Stimulated activated CD4-positive, alpha-beta T cell treated with anti-CD3 and anti-CD28 coated beads, Interleukin-15, amount 100 ng/mL, for 48 hours (primary cell): ENCODE results near the gene DSCAM.

Experiments
- DNase-seq, 2 donors: peaks; one replicate each; pipeline ENCODE4 v3.0.0-alpha.2; 2020; ENCODE audit warnings: low read depth in 2 of 2

The DSCAM gene

DNA sequence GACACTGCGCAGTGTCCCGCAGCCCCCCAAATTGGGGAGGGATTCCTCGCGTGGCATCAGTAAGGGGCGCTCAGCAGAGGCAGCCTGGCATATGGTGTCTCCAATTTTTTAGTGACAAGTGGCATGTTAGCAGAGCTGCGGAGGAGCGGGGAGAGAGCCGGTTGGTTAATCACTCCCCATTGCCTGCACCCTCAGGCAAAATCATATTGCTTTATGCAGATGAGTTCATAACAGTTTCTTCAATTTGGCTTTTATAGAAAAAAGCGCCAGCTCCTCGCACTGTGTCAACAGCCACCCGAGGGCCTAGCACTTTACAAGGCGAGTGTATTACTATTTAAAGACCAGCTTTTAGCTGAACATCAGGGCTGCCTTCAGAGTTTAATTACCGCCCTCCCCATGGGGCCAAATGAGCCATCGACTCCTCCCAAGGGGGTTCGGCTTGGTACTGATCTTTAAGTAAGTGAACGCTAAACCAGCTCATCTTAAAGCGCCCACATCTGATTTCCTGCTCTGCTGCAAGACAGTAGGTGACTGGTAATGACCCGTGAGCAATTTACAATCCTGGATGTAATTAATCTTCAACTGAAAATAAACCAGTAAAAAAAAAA, 298.9 kb downstream of the DSCAM start:
- DNase-seq: no peak

DNA sequence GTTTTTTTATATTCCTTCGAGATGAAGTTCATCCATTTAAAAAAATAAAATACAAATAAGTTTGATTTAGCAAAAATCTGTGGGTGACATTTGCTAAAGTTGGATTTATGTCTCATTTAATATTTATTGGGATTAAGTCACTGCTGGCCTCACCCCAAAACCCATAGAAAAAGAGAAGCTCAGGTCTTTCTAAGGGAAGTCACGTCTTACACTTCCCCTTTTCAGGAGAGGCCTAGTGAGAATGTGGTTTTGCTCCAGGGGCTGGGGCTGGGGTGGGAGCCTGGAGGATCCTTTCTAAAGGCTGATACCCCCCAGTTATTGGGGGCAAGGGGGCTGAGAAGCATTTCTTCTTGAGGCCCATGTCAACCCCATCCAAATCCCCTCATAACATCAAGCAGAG, 300.3 kb downstream of the DSCAM start:
- no peak for DNase-seq

DNA sequence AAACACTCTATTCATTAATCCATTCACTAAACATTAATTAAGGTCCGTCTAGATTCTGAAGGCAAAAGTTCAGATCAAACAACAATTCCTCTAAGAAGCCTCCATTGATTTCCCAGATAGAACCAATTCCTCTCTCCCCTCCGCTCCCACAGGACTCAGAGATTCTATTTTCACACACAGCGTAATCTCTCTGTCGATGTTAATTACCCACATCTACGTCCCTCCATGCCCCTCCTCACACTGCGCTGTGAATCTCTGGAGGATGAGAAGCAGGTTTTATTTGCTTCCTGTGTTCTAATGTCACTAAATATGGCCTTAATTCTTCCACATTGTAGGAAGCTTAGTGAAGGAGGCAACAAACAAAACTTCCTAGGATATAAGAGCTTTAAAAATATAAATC, 306.7 kb downstream of the DSCAM start:
- no peak for DNase-seq

DNA sequence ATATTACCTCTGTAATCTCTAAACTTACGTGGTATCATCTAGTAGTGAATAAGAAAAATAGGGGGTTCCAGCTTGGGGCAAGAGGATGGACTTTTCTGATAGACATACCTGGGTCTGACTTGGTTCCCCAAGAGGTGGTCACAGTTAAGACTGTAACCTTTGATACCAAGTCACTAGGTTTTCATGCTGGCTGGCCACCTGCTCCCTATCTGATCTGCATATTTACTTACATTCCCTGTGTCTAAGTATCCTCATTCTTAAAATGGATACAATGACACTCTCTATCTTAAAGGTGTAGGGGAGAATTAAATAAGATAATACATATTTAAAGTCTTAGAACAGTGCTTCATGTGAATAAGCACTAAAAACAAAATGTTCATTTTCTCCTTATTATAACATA, 312.1 kb downstream of the DSCAM start:
- no peak for DNase-seq

DNA sequence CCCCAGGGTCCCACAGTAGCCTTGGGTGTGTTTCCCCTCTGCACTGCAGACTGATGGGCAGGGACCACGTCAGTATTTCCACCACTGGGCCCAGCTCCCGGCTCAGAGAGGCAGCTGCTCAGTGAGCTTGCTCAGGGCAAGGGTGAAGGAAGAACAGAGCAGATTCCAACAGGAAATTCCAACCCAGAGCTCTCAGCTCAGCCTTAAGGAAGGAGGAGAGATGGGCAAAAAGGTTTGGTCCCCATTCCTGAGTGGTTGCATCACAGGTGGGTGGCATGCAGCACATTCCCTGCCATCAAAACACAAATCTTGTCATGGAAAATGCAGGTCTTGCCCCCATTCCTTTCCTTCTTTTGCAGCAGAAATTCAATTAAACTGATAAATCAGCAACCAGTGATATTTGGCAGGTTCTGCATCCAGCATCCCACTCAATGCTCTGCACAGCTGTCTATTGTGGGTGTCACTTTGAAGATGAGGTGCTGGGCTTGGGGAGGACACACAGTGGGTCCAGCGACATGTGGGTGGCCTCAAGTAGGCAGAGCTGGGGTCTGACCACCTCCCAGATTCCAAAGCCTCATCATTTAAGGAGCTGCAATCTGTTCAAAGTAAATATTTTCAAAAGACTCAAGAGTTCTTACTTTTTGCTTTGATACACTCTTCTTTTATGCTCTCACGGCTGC, 315.4 kb downstream of the DSCAM start:
- no peak for DNase-seq

DNA sequence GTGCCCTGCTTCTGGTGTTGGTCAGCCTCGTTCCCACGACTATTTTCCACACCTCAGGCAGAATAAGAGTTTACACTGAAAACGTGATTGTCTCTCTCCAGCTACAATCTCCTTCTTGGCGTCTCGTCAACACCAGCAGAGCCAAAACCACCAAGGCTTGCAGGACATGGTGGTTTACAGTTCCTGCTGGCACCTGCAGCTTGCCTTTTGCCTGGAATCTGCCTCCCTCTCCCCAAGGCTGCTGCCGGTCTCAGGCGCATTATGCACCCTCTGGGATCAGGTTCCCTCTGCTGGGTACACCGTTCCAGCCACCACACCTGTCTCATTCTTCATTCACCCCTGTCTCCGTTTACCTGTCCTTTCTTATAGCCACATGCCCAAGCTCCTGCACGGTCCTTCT, 315.9 kb downstream of the DSCAM start:
- DNase-seq: no peak

DNA sequence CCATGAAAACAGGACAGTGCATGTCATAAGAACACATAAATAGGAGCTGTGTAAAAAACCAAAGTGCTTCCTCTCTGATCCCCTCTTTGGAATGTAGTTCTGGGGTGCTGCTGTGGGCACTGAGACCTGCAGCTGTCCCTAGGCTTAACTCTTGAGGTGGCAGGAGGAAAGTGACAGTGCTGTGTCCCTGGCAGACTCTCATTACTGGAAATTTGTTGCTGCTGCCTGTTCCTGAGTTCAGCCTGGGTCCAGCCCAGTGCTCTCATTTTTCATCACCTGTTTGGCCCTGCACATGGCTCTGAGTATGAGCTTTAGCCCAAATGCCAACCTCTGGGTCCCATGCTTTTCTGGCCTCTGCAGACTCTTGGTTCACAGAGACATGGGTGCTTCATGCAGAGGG, 329.3 kb downstream of the DSCAM start:
- DNase-seq: no peak

DNA sequence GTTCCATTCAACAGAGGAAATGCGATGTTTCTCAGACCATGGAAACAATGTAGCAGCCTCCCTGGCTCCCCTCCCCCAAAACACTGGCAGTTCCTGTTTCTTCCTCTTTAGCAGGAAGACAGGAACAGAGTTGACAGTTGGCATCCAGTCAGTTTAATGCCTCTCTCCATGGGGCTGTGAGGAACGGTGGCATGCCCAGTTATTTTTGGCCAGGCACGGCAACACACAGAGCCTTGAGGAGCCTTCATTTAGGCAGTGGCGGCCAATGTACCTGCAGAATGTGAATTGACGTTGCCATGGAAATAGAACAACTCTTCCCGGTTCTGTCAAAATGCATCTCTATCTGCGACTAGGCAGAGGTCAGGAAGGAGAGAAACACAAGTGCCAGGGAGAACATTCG, 330.6 kb downstream of the DSCAM start:
- no peak for DNase-seq

DNA sequence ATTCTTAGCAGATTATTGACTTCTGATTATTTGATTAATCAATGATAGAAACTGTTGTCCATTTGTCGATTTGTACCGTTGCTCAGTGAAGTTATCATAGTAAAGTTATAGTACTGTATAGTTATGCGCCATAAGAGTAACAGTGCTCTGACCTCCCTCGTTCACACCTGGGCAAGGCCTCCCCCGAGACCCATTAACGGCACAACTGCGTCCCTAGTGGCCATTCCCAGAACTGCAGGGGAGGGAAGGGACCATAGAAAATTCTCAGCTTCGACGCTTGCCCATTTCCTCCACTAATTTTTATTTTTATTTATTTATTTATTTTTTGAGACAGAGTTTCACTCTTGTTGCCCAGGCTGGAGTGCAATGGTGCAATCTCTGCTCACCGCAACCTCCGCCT, 334.4 kb downstream of the DSCAM start:
- DNase-seq: no peak

DNA sequence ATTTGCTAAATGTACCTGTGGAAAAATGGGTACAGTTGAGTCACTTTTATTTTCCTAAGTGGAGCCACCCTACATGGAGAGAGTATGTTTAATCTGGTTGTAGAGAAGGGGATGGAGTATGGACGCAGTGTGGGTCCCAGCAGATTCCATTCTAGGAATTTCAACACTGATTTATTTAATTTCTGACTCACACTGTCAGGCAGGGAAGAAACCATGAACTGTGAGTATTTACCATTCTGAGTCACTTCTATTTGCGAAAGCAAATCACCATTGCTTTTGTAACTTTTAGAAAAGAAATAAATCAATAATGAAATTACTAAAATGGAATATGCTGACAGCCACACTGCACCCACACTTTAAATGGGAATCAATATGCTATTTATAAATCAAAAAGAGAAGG, 339.0 kb downstream of the DSCAM start:
- DNase-seq: no peak

DNA sequence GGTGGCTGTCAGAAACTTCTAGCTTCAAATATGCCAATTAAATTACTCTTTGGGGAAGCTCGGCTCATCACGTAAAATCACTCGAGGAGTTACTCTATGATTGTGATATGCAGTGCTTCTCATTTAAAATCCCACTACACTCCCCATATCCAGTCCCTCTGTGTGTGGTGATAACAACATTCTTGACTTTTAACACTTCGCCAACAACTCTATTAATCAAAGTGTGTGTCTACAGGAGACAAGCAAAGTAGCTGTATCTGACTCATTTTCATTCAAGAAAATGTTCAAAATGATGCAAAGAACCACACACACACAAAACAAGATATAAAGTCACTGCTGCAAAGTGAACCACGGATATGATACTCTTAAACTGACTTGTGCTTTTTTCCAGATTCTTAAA, 341.3 kb downstream of the DSCAM start:
- no peak for DNase-seq

DNA sequence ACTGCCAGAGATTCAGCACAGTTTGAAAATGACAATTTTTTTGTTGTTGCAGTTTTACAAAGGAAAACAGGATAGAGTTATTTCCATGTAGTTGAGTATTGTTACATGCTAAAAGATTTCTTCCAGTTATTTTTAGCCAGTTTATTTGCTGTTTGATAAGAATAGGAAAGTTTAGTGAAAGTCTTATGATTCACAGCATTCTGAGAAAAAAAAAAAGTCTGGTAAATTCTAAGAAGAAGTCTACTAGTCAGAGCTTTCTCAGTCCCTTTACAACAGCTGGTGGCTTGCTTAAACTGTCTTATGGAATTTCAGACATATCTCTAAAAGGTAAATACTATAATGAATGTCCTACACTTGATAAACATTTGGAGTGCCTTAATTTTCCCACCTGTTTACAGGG, 341.7 kb downstream of the DSCAM start:
- DNase-seq: no peak

DNA sequence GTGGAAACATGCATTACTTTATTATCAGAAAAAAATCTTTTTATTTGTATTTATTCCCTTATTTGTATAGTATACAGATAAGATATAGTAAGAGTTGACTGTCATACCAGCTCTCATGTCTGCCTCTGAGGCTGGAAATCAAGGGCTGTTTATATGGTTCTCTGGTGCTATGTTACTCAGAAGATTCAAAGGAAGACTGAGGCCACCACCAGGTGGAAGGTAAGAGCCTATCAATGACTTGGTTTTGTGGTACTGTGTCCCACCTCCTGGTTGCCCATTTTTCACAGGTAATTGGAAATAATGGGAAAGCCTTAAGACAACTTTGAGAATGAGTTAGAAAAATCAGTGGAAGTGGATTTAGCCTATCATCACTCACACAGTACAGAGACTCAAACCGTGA, 342.1 kb downstream of the DSCAM start:
- DNase-seq: no peak

DNA sequence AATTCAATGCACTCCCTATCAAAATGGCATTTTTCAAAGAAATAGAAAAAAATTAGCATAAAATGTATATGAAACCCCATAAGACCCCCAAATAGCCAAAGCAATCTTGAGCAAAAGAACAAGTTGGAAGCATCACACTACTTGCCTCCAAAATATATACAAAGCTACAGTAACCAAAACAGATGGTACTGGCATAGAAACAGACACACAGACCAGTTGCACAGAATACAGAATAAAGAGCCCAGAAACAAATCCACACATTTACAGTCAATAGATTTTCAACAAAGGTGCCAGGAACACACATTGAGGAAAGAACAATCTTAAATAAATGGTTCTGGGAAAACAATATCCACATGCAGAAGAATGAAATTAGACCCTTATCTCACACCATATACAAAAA, 350.8 kb downstream of the DSCAM start:
- DNase-seq: no peak

DNA sequence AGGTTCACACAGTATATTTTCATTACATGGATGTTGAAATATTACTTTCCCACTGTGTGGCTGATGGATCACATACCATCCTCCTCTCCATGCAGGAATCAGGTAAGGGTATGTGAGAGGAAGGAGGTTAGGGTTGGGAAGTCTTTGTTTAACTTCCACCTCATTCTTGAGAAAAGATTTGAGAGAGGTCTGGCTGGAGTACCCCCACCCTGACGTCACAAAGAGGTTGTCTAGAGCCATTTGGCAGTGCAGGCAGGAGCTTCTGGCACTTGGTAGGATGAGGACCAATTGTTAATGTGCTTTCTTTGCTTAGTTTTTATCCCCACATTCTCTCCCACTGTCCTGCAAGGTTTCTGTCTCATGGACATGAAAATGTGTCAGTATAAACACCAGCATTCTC, 356.6 kb downstream of the DSCAM start:
- DNase-seq: no peak

DNA sequence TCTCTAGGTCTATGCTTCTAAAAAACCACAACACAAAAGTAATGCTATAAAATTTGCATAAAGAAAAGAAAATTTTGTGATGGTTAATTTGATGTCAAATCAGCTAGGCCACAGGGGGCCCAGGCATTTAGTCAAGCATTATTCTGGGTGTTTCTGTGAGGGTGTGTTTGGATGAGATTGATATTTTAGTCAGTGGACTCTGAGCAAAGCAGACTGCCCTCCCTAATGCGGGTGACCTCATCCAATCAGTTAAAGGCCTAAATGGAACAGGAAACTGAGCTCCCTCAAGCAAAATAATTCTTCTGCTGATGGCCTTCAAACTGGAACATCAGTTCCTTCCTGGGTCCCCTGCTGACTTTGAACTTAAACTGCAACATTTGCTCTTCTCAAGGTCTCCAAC, 358.0 kb downstream of the DSCAM start:
- DNase-seq: no peak

DNA sequence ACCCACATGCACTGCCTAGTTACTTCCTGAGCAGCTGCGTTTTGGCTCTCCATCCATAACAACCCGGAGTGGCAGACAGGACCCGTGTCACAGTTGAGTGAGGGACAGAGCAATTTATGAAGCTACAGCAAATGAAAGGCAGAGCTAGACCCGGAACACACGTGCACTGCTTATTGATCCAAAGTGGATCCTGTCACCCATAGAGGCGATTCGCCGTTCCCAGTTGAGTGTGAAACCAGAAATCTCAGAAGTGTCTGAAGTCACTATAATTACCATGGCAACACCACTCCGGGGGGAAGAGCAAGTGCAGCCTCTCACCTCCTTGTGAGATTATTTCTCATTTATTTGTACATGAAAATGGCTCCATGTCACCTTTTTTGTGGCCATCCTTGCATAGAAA, 365.2 kb downstream of the DSCAM start:
- no peak for DNase-seq

DNA sequence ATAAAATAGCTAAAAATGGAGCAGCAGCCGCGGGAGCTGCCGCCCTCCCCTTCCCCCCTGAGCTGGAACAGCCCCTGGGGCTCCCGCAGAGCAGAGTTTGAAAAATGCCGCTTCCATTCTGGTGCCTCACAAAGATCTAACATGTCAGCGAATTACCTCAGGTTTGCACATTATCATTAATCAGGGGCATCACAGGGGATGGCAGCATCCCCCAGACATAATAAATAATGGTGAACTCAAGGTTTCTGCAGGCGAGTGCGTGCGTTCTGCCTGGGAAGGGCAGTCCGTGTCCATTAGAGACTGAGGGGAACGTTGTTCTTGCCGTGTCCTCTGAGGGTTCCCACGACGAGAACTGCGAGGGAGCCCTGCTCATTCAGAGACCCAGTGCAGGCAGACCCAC, 372.4 kb downstream of the DSCAM start:
- DNase-seq: no peak

DNA sequence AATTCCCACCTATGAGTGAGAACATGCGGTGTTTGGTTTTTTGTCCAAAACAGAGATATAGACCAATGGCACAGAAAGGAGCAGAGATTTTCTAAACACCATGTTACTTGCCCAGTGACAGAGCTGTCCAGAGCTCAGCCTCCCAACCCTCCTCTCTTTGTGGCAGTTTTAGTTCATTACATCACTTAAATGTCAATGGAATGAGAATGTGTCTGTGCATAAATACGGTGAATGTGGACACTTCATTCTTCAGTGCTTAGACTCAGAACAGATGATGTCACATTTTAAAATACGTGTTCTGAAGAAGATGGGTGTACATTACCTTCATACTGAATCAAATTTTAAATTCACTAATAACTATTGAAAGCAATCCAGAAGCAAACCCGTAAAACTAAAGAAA, 374.9 kb downstream of the DSCAM start:
- no peak for DNase-seq

DNA sequence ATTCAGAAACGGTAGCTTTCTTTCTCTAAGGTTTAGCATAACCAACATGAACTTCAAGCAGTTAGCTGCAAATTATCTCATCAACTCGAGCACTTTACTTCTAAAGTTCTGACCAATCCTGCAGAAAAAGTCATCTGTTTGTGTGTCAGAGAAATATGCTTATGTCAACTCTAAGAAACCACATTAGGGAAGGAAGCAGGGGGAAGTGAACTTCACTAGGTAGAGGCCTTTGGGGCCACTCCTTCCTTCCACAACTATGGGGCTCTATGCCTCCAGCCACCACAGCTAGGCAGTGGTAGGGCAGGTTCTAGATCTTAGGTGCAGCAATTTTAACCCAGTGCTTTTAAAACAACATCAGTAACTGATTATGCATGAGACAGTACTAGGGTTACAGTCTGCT, 375.9 kb downstream of the DSCAM start:
- no peak for DNase-seq

DNA sequence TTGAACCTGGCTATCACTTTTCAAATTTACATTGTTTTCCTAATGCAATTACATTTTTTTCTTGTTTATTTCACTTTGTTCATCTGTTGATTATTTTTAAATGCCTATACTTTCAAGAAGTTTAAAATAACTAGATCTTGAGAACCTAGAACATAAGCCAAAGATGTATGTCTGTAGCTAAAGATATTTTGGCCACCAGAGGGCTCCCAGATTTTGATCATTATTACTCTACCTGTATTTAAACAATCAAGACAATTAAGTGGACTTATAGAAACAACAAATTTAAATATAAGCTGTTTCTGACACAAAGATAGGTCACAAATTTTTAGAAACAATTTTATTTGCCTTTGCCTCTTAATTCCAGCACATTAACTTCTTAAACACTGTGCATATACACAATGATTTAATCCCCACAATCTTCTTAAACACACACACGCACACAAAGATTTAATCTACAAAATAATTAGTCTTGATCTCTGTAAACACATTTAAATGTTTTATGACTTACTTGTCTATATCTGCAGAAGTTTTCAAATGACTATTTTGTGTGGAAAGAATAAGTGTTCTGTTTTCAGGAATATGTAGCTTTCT, 380.0 kb downstream of the DSCAM start:
- DNase-seq: no peak

DNA sequence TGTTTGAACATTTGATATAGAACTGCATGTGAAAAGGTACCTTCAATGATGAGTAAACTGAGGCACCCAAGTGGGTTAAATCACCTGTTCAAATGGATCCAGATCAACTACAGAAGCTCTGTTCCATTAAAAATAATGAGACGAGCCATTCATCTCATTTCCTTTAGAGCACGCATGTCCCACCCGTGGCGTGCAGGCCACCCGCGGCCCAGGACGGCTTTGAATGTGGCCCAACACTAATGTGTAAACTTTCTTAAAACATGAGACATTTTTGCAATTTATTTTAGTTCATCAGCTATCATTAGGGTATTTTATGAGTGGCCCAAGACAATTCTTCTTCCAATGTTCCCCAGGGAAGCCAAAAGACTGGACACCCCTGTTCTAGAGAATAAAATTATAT, 381.6 kb downstream of the DSCAM start:
- no peak for DNase-seq

DNA sequence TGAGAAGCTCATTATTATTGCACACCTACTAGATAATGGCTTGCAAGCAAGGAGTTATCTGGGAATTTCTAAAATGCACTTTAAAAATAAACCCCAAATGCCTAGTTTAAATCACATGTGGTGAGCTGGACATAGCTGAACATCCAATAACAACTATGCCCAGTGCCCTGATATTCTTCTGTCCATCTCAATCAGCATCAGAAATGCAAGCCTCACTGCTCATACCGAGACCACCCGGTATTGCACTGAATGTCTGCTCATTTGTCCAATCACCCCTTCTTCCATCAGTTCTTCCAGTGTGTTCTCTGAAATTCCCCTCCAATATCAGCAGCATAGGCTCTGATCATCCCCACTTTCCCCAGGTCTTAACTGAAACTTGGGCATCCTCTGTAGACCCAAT, 383.8 kb downstream of the DSCAM start:
- DNase-seq: no peak

DNA sequence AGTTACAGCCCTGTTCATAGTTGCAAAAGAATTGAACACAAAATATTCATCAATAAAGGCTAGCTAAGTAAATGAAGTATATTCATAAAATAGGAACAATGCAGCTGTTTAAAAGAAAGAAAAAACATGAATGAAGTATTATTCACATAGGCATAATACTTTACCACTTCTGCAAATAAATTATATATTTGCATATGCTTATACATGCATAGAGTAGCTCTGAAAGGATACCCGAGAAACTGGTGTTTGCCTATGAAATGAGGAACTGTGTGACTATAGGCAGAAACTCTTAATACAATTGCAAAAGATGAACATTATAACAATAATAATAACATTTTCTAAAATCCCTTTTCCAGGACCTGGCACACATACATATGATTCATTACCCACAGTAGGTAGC, 385.9 kb downstream of the DSCAM start:
- DNase-seq: no peak
